Measurements from ENCODE around the gene MCM10. TPM values are rescaled to one million over a fixed set of nuclear protein-coding genes. Genes with fewer than 3 reads are reported as not detected.
A peak's percentile ranks its signal among the peaks of the same experiment; 100 is the strongest.

MCM10 gene
- total and polyA plus RNA-seq, 2 of the 8 experiments (the other 6 are each of a cell fraction or from before 2014, with no cell fraction given), result 9.8 to 60.3 TPM

GRCh38 chr10:13219685-13220670 lies 58.6 kb downstream of the MCM10 start:
- Histone ChIP-seq H3K4me3 (ENCODE audit: extremely low read depth in 1 of 4, insufficient read depth in 2 of 4, low read depth in 3 of 4, low read length in 4 of 4) (no peak overlapping the region), H2BK5ac (ENCODE audit: low read depth, low read length) (no peak overlapping the region), H3K9me3 (ENCODE audit: insufficient read depth in 2 of 2, low read depth in 1 of 2, low read length in 1 of 2) (peaks cover 0 to 4% of the 10 kb centered on the region in 2 experiments; a peak in 1 of 4 replicates), H2BK120ac (replicated peaks; ENCODE audit: low read depth, low read length) (no peak overlapping the region), H3K4me2 (ENCODE audit: insufficient read depth in 1 of 2, low read depth in 2 of 2, low read length in 2 of 2) (0 out of 4 replicates have a peak overlapping the region, but pooled peaks of 1 of the 2 experiments have one; percentile 10), H3K14ac (ENCODE audit: insufficient read length) (no peak overlapping the region), H3K27me3 (replicated peaks in 1 of 4; ENCODE audit: control insufficient read depth in 3 of 4, extremely low read depth in 1 of 4, insufficient read depth in 3 of 4, low read length in 3 of 4) (no peaks in the 10 kb centered on the region), H2BK12ac (ENCODE audit: low read depth, low read length) (no peak overlapping the region), H3K79me1 (ENCODE audit: low read depth, low read length) (no peaks in the 10 kb centered on the region; the same call in 1 of the 2 replicates), H3K23ac (ENCODE audit: insufficient read length) (no peak overlapping the region), H3K18ac (ENCODE audit: extremely low read depth, low read length) (no peak overlapping the region), H4K5ac (ENCODE audit: insufficient read length, low read depth, low read length) (no peak overlapping the region), H4K91ac (replicated peaks; ENCODE audit: insufficient read length, low read length) (no peak overlapping the region), H4K20me1 (replicated peaks in 1 of 2; ENCODE audit: control insufficient read depth in 1 of 2, insufficient read depth in 2 of 2, low read length in 2 of 2) (no peaks in the 10 kb centered on the region), H3K23me2 (ENCODE audit: low read depth, low read length) (no peaks in the 10 kb centered on the region), H3K4me1 (replicated peaks in 1 of 4; ENCODE audit: control insufficient read depth in 3 of 4, insufficient read depth in 4 of 4, low read length in 3 of 4) (peaks cover 0 to 5% (median 0%) of the 10 kb centered on the region in 4 experiments; a peak in 3 of 7 replicates), H3K36me3 (ENCODE audit: control insufficient read depth in 2 of 4, insufficient read depth in 4 of 4, low read length in 3 of 4) (0 out of 8 replicates have a peak, but pooled peaks cover 0 to 2% (median 0%) of the 10 kb centered on the region in 4 experiments), H3K9ac (replicated peaks in 1 of 4; ENCODE audit: extremely low read depth in 1 of 4, low read depth in 3 of 4, low read length in 3 of 4) (no peak overlapping the region; a peak in 1 of 7 replicates), H3K27ac (ENCODE audit: low read depth, low read length) (no peak overlapping the region), H2BK20ac (ENCODE audit: low read length) (no peak overlapping the region), H4K8ac (ENCODE audit: extremely low read depth, insufficient read depth, low read length) (no peak overlapping the region), H2AFZ (ENCODE audit: low read length) (peak overlapping the region; percentile 68; the same call in 1 of the 2 replicates), H2BK15ac (ENCODE audit: low read length) (no peak overlapping the region), H3K56ac (replicated peaks; ENCODE audit: insufficient read length, low read depth, low read length) (no peak overlapping the region), H3K4ac (replicated peaks; ENCODE audit: insufficient read length, low read depth, low read length) (no peak overlapping the region), H3K79me2 (ENCODE audit: control insufficient read depth in 1 of 2, insufficient read depth in 2 of 2, low read length in 2 of 2) (no peaks in the 10 kb centered on the region), H2AK5ac (ENCODE audit: low read depth, low read length) (no peak overlapping the region)
- CTCF ChIA-PET (ENCODE audit: partially characterized antibody), result interaction anchor here (0.6 to 2.6 kb wide), 17 partner anchors 8 to 317 kb away, joined by 3 to 15 read pairs (median 4); partner anchors contain the start of gene PHYH
- peak; percentile 46 to 63 for DNase-seq (ENCODE audit: low read depth in 1 of 2, low spot score in 2 of 2)
- 53% methylated on average over 12 of the region's 12 CpGs; no CpG with 5 or more reads in 1 of the 2 experiments for WGBS, 2 experiments (ENCODE audit: extremely low coverage in 1 of 2, insufficient coverage in 1 of 2, insufficient read length in 1 of 2, insufficient replicate concordance in 2 of 2, low coverage in 1 of 2, low lambda C conversion rate in 2 of 2, missing lambda C conversion rate in 1 of 2)
- peak; percentile 84 for FAIRE-seq
- POLR2A ChIA-PET (ENCODE audit: partially characterized antibody), result interaction anchor here (1.4 to 1.7 kb wide), 2 partner anchors 8 to 131 kb away, joined by 4 read pairs; no protein-coding TSS in a partner anchor
- no peak for TF ChIP-seq GTF2F1 (IDR thresholded peaks at IDR 0.05; ENCODE audit: borderline replicate concordance, low read depth, low read length)
- TF ChIP-seq EP300 (IDR thresholded peaks at IDR 0.05; ENCODE audit: borderline replicate concordance in 1 of 2, low read depth in 2 of 2, low read length in 2 of 2), result no peak
- TF ChIP-seq SUZ12 (IDR thresholded peaks at IDR 0.05; ENCODE audit: low read length), result no peak
- TF ChIP-seq E2F6 (IDR thresholded peaks at IDR 0.05), result peak; percentile 43; the same call in 1 of the 2 replicates
- TF ChIP-seq CTBP2 (IDR thresholded peaks at IDR 0.05; ENCODE audit: borderline replicate concordance, insufficient read depth, insufficient read length, low read length), result no peak
- no peak for TF ChIP-seq YY1 (IDR thresholded peaks at IDR 0.05; ENCODE audit: low read depth, low read length)
- no peak for TF ChIP-seq RXRA (IDR thresholded peaks at IDR 0.05; ENCODE audit: insufficient read depth, low read depth, low read length)
- TF ChIP-seq EZH2 (IDR thresholded peaks at IDR 0.05; ENCODE audit: low read depth, low read length, severe bottlenecking), result no peak
- TF ChIP-seq PHF8 (conservative IDR thresholded peaks at IDR 0.05; ENCODE audit: low read depth, low read length), result no peak

Measured in H1 (cell line).